Measurements from ENCODE around the gene OSBPL7. TPM values are rescaled to one million over a fixed set of nuclear protein-coding genes. Genes with fewer than 3 reads are reported as not detected.
A peak's percentile ranks its signal among the peaks of the same experiment; 100 is the strongest.

Gene OSBPL7
- 10 to 100 TPM; 14.7 to 15.6 TPM for total RNA-seq

DNA sequence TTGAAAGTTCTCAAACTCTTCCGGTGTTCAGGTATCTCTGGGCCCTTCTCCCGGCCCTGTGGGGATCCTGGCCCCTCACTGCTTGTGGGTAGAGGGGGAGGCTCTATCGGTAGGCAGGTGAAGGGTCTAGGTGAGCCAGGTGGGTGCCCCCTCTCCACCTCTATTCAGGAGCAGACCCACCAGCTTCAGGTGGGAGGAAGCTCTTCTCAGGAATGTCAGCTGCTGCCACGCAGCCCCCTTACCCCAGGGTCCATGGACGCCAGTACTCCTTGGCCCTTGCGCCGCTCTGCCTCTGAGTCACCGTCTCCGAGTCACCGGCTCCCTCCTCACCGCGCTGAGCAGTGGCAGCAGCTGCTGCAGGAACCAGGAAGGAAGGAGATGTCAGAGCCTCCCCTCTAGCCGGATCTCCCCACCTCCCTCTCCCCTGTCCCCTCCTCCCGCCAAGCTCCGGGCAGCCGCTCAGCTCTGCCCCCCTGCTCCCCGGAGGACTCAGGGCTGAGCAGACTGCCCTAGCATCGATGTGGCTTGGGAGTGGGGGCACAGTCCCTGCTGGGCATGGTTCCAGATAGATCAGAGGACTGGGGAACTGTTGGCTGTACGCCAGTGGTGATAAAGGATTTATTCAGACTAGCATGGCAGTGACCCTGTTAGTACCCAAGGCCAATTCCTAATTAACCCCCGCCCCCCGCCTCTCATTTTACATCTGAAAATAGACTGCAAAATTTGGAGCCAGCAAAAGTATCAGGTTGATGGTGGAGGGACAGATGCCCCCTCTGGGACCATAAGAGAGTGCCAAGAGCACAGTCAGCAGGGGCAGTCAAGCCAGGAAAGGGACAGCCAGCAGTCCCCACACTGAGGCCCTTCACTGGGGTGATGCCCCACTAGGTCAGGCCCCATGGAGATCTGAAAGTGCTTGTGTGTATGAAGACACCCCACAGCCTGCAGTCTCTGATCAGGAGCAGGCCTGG is at the start of gene OSBPL7:
OSBPL7 (minus strand) TSS at position 371 of the 968 bp plus-strand sequence. CDS start 1,516 bp downstream, outside the sequence.
- POLR2A ChIA-PET, result interaction anchor here (1.1 to 2.4 kb wide), 3 partner anchors 10 to 74 kb away, joined by 4 to 13 read pairs (median 7); partner anchors contain the start of genes LRRC46 and MRPL10
- Mint-ChIP-seq H3K4me1 (ENCODE audit: low read depth) (peaks cover 26% of the 10 kb centered on the region), H3K27ac (peak within 1 kb of the TSS; percentile 72), H3K9me3 (no peaks in the 10 kb centered on the region), H3K27me3 (no peaks in the 10 kb centered on the region), H3K4me3 (peak within 1 kb of the TSS; percentile 92), H3K36me3 (peaks cover 26% of the 10 kb centered on the region)
- peak; percentile 88 for DNase-seq
- intact Hi-C loops (cut with micrococcal nuclease), result loop anchor here (10.0 kb wide), 1 partner anchor 107 kb away; no protein-coding TSS in a partner anchor
- CTCF ChIA-PET, result interaction anchor here (0.6 to 2.7 kb wide), 7 partner anchors 10 to 865 kb away, joined by 3 to 19 read pairs (median 3); partner anchors contain the start of genes CDK5RAP3, LRRC46 and MRPL10

DNA sequence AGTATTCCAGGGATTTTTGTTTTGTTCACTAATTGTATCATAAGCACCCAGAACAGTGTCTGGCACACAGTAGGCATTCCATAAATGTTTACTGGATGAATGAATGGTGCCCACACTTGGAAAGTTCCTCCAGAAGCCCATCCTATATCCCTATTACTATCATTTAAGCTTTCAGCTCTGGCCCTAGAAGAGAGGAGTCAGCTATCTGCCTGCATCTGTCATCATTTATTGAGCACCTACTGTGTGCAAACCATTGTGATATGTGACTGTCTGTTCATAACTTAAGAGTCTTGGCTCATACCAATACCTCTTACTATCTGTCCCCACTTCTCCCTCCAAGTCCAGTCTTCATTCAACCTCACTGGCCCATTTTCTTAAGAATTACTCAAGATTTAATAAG is 49.5 kb upstream of the OSBPL7 start:
- H3K27ac Mint-ChIP-seq, result no peak overlapping the region
- POLR2A ChIA-PET, result no interaction called here
- no peaks in the 10 kb centered on the region for H3K36me3 Mint-ChIP-seq
- CTCF ChIA-PET, result interaction anchor here (0.7 to 2.3 kb wide), 3 partner anchors 19 to 29 kb away, joined by 3 to 10 read pairs (median 4); no protein-coding TSS in a partner anchor
- intact Hi-C loops (cut with micrococcal nuclease), result no loop called here
- no peaks in the 10 kb centered on the region for H3K4me1 Mint-ChIP-seq (ENCODE audit: low read depth)
- no peak overlapping the region for H3K4me3 Mint-ChIP-seq
- no peaks in the 10 kb centered on the region for H3K9me3 Mint-ChIP-seq
- peaks cover 28% of the 10 kb centered on the region for H3K27me3 Mint-ChIP-seq
- no peak for DNase-seq

DNA sequence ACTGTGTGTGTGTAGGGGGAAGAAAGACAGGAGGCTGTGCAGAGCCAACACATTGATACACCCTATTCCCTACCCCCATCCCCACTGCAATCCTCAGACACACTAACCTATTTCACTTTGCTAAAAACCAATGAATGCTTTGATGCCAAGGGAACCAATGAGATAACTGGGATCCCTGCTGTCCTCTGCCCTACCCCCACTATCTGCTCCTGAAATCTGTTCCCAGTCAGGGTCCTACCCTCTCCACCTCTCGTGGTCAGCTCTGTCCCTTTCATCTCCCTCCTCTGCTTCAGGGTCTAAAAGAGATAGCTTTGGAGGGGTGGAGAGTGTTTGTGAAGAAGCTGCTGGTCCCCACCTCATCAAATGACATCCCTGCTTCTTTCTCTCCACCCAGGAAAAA is 48.5 kb upstream of the OSBPL7 start:
- Mint-ChIP-seq H3K4me3 (no peak overlapping the region), H3K9me3 (no peaks in the 10 kb centered on the region), H3K36me3 (no peaks in the 10 kb centered on the region), H3K27me3 (peaks cover 21% of the 10 kb centered on the region), H3K4me1 (ENCODE audit: low read depth) (peaks cover 6% of the 10 kb centered on the region), H3K27ac (no peak overlapping the region)
- intact Hi-C loops (cut with micrococcal nuclease), result no loop called here
- no peak for DNase-seq
- POLR2A ChIA-PET, result no interaction called here
- CTCF ChIA-PET, result interaction anchor here (0.8 to 2.3 kb wide), 3 partner anchors 12 to 24 kb away, joined by 3 to 10 read pairs (median 4); no protein-coding TSS in a partner anchor

DNA sequence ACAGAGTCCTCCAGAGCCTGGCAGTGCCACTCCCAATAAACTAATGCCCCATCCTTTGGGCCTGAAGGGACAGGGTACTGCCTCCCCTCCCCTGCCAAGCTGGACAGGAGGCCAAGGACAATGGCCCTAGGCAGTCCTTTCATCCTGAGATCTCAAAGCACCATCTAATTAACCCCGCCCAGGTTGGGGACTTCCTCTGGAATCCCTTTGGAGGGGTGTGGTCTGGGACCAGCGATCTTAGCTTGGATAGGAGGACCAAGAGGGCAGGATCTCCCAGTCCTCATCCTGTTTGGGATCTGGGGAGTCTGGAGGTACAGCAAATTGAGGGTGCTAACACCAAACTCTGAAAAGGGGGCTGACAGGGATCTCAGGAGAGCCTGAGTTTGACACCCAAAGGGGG is 47.5 kb upstream of the OSBPL7 start:
- intact Hi-C loops (cut with micrococcal nuclease), result no loop called here
- no peak for DNase-seq
- peaks cover 17% of the 10 kb centered on the region for H3K27me3 Mint-ChIP-seq
- ChIA-PET POLR2A (no interaction called here), CTCF (interaction anchor here (0.8 to 1.1 kb wide), 2 partner anchors 13 to 19 kb away, joined by 3 read pairs; no protein-coding TSS in a partner anchor)
- no peak overlapping the region for H3K27ac Mint-ChIP-seq
- no peaks in the 10 kb centered on the region for H3K36me3 Mint-ChIP-seq
- H3K4me3 Mint-ChIP-seq, result no peak overlapping the region
- peaks cover 14% of the 10 kb centered on the region for H3K4me1 Mint-ChIP-seq (ENCODE audit: low read depth)
- H3K9me3 Mint-ChIP-seq, result no peaks in the 10 kb centered on the region

GRCh38 chr17:47867813-47868533 is 46.4 kb upstream of the OSBPL7 start:
- no peak overlapping the region for H3K27ac Mint-ChIP-seq
- CTCF ChIA-PET, result no interaction called here
- DNase-seq, result no peak
- no peak overlapping the region for H3K4me3 Mint-ChIP-seq
- peaks cover 16% of the 10 kb centered on the region for H3K27me3 Mint-ChIP-seq
- H3K9me3 Mint-ChIP-seq, result no peaks in the 10 kb centered on the region
- intact Hi-C loops (cut with micrococcal nuclease), result no loop called here
- H3K36me3 Mint-ChIP-seq, result no peaks in the 10 kb centered on the region
- H3K4me1 Mint-ChIP-seq (ENCODE audit: low read depth), result peaks cover 19% of the 10 kb centered on the region
- POLR2A ChIA-PET, result no interaction called here

DNA sequence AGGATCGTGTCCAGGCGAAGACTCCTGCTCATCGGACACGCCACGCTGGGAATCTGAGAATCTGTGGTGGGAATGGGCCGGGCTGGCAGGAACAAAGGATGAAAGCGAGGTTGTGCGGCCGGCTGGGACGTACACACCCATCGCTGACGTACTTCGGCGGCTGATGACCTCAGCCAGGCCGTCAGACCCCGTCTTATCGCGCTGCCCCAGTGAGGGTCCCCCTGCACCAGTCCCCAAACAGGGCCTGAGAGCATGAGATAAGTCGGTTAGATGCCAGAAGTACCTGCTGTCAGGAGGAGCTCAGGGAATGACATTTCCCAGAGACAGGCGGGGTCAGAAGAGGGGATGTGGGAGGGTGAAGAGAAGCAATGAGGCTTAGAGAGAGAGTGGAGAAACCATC is 45.3 kb upstream of the OSBPL7 start:
- no peaks in the 10 kb centered on the region for H3K36me3 Mint-ChIP-seq
- no peaks in the 10 kb centered on the region for H3K9me3 Mint-ChIP-seq
- H3K27ac Mint-ChIP-seq, result no peak overlapping the region
- intact Hi-C loops (cut with micrococcal nuclease), result no loop called here
- H3K4me3 Mint-ChIP-seq, result no peak overlapping the region
- ChIA-PET CTCF (no interaction called here), POLR2A (no interaction called here)
- peaks cover 10% of the 10 kb centered on the region for H3K27me3 Mint-ChIP-seq
- no peak for DNase-seq
- peaks cover 25% of the 10 kb centered on the region for H3K4me1 Mint-ChIP-seq (ENCODE audit: low read depth)

GRCh38 chr17:47864791-47865216 is 43.2 kb upstream of the OSBPL7 start:
- POLR2A ChIA-PET, result no interaction called here
- CTCF ChIA-PET, result interaction anchor here (1.2 to 2.7 kb wide), 5 partner anchors 15 to 25 kb away, joined by 6 to 15 read pairs (median 8); partner anchors contain the start of gene SCRN2
- Mint-ChIP-seq H3K27me3 (peaks cover 3% of the 10 kb centered on the region), H3K27ac (no peak overlapping the region), H3K36me3 (no peaks in the 10 kb centered on the region), H3K9me3 (no peaks in the 10 kb centered on the region), H3K4me3 (no peak overlapping the region), H3K4me1 (ENCODE audit: low read depth) (peaks cover 25% of the 10 kb centered on the region)
- DNase-seq, result peak; percentile 38
- intact Hi-C loops (cut with micrococcal nuclease), result no loop called here

GRCh38 chr17:47862621-47863440 is 41.2 kb upstream of the OSBPL7 start:
- Mint-ChIP-seq H3K4me1 (ENCODE audit: low read depth) (peaks cover 25% of the 10 kb centered on the region), H3K27me3 (peaks cover 4% of the 10 kb centered on the region), H3K36me3 (no peaks in the 10 kb centered on the region), H3K9me3 (no peaks in the 10 kb centered on the region), H3K4me3 (no peak overlapping the region), H3K27ac (no peak overlapping the region)
- ChIA-PET POLR2A (no interaction called here), CTCF (interaction anchor here (0.9 to 1.4 kb wide), 4 partner anchors 16 to 26 kb away, joined by 3 to 5 read pairs (median 4); partner anchors contain the start of gene SCRN2)
- no peak for DNase-seq
- intact Hi-C loops (cut with micrococcal nuclease), result no loop called here

DNA sequence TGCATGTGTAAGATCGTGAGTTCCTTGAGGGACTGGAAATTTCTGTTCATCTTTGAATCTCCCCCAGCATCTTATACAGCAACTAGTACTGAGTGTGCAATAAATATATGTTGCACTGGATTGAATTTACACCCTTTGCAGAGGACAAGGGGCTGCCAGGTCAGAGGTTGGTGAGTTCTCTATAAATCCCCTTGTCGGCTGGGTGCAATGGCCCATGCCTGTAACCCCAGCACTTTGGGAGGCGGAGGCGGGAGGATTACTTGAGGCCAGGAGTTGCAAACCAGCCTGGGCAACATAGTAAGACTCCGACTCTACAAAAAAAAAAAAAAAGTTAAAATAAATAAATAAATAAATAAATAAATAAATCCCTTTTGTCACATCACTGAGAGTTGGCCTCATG is 38.8 kb upstream of the OSBPL7 start:
- ChIA-PET POLR2A (no interaction called here), CTCF (interaction anchor here (0.6 to 1.2 kb wide), 5 partner anchors 14 to 108 kb away, joined by 3 to 5 read pairs (median 3); partner anchors contain the start of gene SCRN2)
- Mint-ChIP-seq H3K27me3 (peaks cover 4% of the 10 kb centered on the region), H3K4me3 (no peak overlapping the region), H3K27ac (no peak overlapping the region), H3K36me3 (no peaks in the 10 kb centered on the region), H3K4me1 (ENCODE audit: low read depth) (peaks cover 23% of the 10 kb centered on the region), H3K9me3 (no peaks in the 10 kb centered on the region)
- no peak for DNase-seq
- intact Hi-C loops (cut with micrococcal nuclease), result no loop called here

GRCh38 chr17:47857551-47858455 is 36.2 kb upstream of the OSBPL7 start:
- H3K27me3 Mint-ChIP-seq, result peaks cover 25% of the 10 kb centered on the region
- CTCF ChIA-PET, result interaction anchor here (0.6 to 10.0 kb wide), 2 partner anchors 14 to 32 kb away, joined by 3 to 99 read pairs; partner anchors contain the start of gene SCRN2
- DNase-seq, result no peak
- peaks cover 4% of the 10 kb centered on the region for H3K4me1 Mint-ChIP-seq (ENCODE audit: low read depth)
- no peak overlapping the region for H3K4me3 Mint-ChIP-seq
- POLR2A ChIA-PET, result no interaction called here
- no peaks in the 10 kb centered on the region for H3K9me3 Mint-ChIP-seq
- H3K27ac Mint-ChIP-seq, result no peak overlapping the region
- H3K36me3 Mint-ChIP-seq, result no peaks in the 10 kb centered on the region
- intact Hi-C loops (cut with micrococcal nuclease), result no loop called here

All from activated CD4-positive, alpha-beta memory T cell treated with anti-CD3 and anti-CD28 coated beads for 36 hours (primary cell).